ENCODE data around the gene GJC1.

Gene GJC1

DNA sequence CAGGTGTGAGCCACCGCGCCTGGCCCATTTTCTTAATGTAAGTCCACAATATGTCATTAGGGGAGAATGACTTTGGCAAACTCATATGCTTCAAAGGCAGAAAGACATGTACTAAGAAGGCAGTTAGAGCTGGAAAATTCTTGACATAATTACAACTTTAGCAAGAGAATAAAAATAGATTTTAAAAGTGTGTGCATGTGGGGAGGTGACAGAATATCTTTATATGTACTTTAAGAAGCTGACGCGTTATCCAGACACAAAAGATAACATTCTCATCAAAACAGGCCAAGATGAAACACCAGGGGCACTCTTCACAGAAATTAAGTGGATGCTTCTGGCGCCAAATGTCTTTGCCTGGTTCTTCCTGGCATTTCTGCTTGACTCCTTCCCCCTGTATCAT is 28.2 kb downstream of the GJC1 start:
- no peak for DNase-seq (ENCODE audit: low spot score)

DNA sequence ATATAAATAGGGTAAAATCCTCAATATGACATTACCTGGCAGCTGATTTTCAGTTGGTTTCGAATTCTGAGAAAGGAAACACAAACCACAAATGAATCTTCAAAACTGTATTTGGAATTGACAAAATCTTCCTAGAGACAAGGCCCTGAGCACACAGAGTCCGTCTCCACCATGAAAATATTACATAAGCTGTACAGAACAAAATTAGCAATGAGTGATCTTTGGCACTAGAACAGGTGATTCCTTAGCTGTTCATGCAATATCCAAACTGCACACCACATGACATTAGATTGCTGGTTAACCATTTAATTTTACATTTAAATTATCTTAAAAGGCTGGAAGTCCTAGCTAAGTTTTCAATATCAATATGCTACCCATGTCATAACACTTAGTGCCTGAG is 31.7 kb downstream of the GJC1 start:
- no peak for DNase-seq (ENCODE audit: low spot score)

DNA sequence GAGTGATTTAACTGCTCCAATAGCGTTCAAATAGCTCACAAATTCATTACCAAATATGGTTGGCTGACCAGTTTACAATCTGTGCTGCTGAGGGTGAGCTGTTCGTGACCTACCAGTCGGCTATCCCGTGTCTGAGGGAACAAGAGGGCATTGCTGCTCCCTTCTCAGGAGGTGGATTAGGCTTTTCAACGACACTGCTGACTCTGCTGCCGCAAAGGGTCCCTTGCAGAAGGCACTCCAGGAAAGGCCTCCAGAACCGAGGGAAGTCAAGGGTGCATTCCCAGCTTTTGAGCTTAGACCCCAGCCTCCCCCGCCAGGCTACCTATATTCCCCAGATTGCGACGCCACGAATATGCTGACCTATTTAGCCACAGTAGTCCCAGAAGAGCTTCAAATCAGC is 32.3 kb downstream of the GJC1 start:
- DNase-seq (ENCODE audit: low spot score): no peak

DNA sequence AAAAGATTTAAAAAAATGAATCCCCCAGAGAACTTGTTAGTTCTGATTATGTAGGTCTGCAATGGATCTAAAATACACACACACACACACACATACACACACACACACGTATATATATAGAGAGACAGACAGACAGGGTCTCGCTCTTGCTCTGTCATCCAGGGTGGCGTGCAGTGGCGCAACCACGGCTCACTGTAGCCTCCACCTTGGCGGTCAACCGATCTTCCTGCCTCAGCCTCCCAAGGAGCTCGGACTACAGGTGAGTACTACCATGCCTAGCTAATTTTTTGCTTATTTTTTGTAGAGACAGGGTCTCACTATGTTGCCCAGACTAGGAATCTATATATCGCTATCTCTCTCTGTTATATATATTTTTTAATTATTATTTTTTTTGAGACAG is 33.4 kb downstream of the GJC1 start:
- no peak for DNase-seq (ENCODE audit: low spot score)

DNA sequence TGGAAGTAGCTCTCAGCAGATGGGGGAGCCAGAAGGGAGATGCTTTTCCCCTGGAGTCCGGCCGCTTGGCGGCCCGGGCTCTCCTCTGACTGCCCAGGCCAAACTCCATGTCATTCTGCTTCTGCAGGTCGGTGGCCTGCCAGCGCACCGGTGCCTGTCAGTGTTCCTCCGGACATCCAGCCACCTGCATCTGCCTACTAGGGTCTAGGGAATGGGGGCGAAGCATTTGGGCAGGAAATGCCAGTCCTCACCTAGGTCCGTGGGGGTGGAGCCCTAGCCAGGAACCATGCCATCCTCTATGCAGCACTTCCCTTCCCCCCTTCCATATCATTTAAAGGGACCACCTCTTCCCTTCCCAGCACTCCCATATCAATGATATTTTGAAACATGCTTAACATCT is 34.2 kb downstream of the GJC1 start:
- no peak for DNase-seq (ENCODE audit: low spot score)

DNA sequence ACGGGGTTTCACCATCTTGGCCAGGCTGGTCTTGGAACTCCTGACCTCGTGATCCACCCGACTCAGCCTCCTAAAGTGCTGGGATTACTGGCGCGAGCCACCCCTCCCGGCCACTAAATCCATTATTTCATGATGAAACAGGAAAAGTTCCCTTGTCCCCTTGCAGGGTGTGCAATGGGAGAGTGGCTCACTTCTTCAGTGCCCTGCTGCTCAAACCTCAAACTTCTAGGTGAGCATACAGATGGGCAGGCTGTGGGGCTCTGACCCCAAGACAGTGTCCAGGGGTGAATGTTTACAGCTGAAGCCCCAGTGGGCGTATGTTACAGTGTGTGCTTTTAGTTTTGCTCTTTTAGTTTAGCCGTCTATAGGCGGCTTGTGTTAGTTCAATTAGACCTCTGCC is 34.7 kb downstream of the GJC1 start:
- DNase-seq (ENCODE audit: low spot score): no peak

DNA sequence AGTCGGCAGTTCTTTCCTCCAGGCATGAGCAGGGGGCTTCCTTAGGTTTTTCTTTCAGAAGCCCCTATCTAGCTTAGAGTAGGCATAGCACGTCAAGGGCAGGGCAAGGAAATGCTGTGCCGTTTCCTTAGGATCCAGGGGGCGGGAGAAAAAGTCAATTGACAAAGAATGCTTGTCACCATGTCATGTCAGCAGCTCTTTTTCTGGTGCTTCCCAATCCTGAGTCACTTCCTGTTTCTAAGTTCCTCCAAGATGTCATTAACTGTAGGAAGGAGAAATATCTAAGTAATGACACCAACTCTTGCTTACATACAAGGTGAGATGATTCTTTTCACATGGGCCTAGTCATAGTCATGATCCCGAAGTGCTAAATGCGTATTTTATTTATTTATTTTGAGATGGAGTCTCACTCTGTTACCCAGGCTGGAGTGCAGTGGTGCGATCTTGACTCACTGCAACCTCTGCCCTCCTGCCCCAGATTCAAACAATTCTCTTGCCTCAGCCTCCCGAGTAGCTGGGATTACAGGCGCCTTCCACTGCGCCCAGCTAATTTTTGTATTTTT is 35.2 kb downstream of the GJC1 start:
- no peak for DNase-seq (ENCODE audit: low spot score)

DNA sequence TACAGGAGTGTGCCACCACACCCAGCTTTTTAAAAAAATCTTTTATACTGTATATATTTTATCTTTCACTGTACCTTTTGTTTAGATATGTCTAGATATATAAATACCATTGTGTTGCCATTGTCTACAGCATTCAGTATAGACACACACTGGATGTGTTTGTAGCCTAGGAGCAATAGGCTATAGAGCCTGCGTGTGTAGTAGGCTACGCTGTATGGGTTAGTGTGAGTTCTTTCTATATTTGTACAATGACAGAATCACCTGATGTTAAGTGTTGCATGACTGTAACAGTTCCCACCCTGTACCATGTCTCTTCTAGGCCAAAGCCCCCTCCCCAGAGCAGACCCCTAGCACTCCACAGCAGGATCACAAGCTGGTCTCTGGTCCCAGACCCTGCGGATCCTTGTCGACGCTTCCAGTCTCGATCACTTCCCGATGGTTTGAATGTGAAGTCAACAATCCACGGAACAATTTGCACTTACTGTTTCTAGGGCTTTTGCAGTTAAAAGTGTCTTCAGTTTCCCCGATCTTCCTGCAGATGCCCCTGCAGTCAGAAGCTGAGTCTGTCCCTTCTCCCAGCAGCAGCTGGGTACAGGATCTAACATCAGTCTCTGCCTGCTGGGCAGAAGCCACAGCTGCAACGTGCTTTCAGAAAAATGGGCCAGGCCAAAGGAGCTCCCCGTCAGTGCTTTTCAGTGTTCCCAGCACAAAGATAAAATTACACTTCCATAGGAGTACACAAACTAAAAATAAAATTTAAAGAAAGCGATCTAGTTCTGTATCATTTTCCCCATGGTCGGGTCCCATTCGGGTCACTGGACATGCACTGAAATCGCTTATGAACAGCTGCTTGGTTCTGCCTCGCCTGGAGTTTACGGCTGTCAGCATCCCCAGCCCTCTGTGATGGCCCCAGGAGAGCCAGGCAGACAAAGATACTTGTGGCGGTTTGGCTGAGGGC is 35.9 kb downstream of the GJC1 start:
- DNase-seq (ENCODE audit: low spot score): no peak

DNA sequence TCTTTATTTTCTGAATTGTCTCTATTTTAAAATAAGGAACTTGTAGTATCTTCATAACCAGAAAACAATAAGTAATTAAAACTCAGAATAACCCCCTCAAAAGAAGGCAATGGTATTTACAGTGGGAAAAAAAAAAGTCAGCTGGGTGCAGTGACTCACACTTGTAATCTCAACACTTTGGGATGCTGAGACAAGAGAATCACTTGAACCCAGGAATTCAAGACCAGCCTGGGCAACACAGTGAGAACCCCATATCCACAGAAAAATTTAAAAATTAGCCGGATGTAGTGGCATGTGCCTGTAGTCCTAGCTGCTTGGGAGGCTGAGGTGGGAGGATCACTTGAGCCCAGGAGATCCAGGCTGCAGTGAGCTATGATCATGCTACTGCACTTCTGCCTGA is 37.8 kb downstream of the GJC1 start:
- DNase-seq (ENCODE audit: low spot score): no peak

DNA sequence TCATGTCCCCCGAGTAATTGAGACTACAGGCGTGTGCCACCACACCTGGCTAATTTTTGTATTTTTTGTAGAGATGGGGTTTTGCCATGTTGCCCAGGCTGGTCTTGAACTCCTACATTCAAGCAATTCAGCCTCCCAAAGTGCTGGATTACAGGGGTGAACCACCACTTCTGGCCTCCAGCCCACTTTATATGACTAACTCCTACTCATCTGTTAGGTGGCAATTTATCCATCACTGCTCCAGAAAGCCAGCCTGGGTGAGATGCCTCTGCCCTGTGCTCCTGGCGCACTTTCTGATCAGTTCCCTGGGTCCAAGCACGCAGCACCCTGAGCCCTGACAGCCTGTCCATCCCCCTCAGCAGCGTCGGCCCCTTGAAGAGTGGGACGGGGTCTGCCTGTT is 41.9 kb downstream of the GJC1 start:
- DNase-seq (ENCODE audit: low spot score): no peak

DNA sequence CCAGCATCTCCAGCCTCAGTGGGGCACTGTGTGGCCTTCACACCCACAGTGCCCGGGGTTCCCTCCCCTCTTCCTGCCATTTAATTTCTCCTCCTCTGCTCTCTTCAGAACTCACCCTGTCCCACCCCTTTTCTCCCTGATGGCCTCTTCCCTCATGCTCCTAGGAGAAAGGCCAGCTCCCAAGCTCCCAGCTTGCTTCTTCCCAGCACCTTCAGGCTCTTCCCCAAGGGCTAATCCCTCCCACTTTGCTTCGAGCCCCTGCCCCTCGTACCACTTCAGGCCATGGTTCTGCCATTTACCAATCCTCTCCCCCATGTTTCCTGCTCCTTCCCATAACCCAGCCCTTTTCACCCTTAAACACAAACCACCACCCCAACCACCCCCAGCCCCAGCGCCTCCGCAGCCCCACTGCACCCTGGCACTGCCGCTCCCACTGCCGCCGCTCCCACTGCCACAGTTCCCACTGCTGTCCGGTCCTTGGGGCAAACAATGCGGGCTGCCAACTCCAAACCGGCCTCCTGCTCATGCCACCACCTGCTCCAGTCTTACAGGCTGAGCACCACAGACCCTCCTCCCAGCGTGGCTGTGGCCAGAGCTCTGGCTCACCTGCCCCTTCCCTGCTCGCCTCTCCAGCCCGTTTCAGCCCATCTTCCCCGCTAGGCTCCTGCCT is 42.7 kb downstream of the GJC1 start:
- peak; percentile 40 for DNase-seq (ENCODE audit: low spot score)

DNA sequence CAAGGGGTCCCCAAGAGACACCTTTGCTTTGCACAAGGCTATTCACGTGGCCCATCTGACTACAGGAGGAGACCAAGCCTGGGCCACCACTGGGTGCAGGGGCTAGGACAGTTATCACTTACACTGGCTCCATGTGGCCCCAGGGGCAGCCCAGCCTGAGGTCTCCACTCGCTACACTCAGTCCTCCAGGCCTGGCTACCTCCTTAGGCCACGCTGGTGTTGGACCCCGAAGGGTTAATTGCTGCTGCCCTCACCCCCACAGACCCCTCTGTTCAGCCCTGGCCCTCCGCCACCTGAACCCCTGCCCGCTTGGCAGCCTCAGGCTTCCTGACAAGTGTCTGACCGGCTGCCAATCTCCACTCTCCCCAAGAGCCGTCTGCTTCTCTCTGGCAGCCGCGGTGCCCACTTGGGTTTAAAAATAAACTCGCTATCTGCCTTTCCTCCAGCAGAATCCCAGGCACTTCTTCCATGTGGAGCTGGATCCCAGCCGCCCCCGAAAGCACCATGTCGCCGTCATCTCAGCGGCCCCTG is 43.5 kb downstream of the GJC1 start:
- DNase-seq (ENCODE audit: low spot score): peak; percentile 28

DNA sequence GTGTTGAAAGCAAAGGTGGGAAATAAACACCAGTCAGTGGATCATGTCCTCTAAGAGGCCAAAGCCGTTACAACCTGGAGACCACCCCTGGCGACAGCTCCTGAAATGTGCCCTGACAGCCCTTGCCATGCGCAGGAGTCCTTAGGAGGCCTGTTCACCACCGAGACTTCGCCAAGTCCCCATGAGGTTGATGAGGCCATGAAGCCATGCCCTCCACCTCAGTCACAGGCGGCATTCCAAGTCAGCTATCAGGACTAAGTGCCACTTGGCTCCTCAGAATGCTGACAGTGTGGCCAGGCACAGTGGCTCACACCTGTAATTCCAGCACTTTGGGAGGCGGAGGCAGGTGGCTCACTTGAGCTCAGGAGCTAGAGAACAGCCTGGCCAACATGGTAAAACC is 44.2 kb downstream of the GJC1 start:
- peak; percentile 29 for DNase-seq (ENCODE audit: low spot score)

DNA sequence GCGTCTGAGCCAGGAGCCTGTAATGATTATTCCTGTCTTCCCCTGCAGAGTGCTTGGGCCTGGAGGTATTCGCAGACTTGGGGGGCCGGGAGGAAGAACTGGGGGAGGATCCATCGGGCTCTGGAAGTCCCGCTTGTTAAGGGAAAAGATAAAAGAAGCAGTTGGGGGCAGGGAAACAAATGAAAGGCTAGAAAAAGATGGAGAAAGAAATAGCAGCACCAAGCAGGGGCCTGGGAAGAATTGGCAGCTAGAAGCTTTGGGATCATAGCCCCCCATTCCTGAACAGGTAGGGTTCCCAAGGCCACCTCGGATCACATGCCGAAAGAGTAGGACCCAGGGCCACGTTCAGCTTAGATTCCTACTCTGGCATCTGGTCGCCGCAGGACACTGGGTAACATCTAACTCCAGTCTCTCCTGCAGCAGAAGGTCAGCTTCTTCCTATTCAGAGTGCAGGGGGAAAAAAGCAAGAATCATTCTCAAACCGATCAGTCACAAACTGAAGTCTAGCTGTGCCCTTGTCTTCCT is 47.7 kb downstream of the GJC1 start:
- no peak for DNase-seq (ENCODE audit: low spot score)

DNA sequence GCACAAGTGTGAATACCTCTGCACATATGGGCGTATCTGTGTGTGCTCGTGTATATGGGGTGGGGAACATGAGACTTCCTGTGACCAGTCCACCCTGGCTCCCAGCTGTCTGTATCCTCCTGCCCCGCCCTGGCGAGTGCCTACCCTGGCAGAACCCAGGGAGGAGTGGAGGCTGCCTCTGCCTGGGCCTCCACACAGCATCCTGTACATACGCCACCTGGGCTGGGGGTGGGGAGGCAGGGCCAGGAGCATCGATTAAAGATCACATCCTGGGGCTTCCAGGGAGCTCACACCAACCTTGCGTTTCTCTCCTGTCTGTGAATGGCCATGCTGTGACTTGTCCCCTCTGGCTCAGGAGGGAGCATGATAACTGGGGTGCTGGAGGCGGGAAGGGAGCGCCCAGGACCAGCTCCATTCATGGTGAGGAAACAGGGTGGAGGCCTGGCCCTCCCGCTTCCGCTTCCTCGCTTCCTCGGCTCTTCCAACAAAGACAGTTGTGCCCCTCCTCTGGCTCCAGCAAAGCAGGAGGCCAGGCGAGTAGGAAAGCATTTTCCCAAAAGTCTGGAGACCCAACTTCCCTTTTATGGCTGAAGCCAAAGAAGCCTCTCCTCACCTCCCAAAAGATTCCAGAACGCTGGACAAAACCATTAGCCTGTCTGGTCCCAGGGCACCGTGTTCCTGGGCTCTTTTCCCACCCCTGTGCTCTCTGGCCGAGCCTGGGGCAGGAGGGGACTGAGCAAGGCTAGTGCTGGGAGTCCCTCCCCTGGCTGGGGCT is 48.3 kb downstream of the GJC1 start:
- no peak for DNase-seq (ENCODE audit: low spot score)

DNA sequence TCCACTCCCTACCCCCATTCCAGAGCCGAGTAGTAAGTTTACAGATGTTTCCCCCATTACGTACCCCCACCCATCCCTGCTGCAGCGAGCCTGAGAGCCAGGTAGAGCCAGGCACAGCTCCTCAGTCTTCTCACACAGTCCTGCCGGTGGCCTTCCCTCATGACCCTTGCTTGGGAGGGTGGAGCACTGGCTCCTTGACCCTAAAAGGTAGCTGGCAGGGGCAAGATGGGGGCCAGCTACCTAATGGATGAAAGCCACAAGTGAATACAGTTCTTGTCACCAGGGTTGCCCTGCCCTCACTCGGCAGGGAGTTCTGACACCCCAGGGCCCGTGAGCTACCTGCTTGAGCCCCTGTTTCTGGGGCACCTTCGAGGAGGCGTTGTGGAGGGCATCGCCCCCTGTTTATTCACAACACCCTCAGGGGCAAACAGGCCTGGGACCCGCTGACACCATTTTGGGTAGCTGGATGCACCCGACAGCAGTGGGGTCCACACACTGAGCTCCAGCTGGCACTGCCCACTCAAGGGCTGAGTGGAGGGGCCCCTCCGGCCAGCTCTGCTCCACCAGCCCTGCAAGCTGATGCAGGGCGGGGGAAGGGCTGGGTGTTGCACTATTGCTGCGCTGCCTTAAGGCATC is 49.1 kb downstream of the GJC1 start:
- no peak for DNase-seq (ENCODE audit: low spot score)

DNA sequence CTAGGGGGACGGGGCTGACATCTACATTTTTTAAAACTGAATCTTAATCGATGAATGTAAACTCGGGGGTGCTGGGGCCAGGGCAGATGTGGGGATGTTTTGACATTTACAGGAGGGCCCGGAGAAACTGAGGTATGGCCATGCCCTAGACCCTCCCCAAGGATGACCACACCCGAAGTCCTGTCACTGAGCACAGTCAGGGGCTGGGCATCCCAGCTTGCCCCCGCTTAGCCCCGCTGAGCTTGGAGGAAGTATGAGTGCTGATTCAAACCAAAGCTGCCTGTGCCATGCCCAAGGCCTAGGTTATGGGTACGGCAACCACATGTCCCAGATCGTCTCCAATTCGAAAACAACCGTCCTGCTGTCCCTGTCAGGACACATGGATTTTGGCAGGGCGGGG is 49.9 kb downstream of the GJC1 start:
- DNase-seq (ENCODE audit: low spot score): no peak

DNA sequence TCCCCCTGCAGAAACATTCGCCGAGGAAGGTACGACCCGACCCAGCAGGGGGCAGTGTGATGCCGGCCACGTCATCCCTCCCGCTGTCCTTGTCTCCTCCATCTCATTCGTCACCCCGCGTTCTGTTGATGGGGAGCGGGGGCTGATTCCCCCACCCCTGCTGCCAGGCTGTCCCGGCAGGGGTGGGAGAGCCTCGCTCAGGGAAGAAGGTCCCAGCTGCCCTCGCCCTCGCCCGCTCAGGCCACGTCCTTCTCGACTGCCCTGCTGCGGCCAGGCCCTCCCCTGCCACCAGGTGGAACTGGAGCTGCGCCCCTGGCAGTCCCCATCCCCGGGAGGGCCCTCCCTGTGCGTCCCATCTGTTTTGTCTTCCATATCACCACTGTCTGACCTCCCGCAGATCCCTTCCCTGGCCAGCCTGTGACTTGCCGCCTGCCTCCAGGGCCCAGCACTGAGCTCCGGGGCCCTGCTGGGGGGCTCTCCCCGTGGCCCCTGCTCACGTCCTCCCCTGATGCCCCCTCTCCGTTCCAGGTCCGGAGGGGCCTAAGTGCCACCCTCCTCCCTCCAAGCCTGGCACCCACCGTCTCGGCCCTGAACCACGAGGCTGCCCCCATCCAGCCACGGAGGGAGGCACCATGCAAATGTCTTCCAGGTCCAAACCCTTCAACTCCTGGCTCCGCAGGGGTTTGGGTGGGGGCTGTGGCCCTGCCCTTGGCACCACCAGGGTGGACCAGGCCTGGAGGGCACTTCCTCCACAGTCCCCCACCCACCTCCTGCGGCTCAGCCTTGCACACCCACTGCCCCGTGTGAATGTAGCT is 50.7 kb downstream of the GJC1 start:
- DNase-seq (ENCODE audit: low spot score): peak; percentile 93

DNA sequence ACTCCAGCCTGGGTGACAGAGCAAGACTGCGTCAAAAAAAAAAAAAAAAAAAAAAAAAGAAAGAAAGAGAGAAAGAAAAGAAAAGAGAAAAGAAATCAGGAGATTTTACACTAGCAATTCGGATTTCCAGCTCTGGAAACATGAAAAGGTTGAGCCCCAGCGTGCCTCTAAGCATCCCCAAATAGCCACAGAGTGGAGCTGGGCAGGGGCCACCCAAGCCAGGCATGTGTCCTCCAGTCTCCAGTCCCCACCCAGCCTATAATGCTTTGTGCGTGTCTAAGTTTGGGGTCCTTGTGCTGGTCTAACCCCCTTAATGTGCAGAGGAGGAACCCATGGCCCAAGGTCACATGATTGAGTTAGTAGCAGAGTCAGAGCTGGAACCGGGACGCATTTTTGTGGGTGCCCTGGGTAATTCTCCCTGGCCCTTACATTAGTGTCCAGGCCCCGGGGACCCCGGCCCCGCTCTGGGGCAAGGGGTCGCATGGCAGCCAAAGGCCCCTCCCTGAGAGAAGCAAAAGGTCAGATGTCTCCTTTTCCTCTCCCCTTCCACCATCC is 51.4 kb downstream of the GJC1 start:
- DNase-seq (ENCODE audit: low spot score): no peak

All from D341Med (cell line).